AML-193 (cell line): ENCODE measurements around the gene PRKAG2.

ENCODE experiments used
- DNase-seq, 2 experiments: peaks; one replicate each; lab custom pipeline; 2025; lab: John Stamatoyannopoulos, UW

Gene PRKAG2

GRCh38 chr7:151678227-151678604, 198.7 kb downstream of the PRKAG2 start:
- no peak for DNase-seq

GRCh38 chr7:151677581-151678226, 199.2 kb downstream of the PRKAG2 start:
- no peak for DNase-seq

DNA sequence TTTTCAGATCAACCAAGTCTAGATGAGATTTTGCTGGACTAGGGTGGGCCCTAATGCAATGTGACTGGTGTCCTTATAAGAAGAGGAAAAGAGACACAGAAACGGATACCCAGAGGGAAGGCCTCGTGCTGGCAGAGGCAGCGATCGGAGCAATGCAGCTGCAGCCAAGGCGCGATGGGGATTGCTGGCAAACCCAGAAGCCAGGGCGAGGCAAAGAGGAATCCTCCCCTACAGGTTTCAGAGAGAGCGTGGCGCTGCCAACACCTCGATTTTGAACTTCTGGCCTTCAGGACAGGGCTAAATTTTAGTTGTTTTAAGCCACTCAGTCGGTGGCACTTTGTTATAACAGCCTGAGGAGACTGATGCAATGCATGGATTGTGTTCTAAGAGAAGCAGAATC, 200.2 kb downstream of the PRKAG2 start:
- no peak for DNase-seq

DNA sequence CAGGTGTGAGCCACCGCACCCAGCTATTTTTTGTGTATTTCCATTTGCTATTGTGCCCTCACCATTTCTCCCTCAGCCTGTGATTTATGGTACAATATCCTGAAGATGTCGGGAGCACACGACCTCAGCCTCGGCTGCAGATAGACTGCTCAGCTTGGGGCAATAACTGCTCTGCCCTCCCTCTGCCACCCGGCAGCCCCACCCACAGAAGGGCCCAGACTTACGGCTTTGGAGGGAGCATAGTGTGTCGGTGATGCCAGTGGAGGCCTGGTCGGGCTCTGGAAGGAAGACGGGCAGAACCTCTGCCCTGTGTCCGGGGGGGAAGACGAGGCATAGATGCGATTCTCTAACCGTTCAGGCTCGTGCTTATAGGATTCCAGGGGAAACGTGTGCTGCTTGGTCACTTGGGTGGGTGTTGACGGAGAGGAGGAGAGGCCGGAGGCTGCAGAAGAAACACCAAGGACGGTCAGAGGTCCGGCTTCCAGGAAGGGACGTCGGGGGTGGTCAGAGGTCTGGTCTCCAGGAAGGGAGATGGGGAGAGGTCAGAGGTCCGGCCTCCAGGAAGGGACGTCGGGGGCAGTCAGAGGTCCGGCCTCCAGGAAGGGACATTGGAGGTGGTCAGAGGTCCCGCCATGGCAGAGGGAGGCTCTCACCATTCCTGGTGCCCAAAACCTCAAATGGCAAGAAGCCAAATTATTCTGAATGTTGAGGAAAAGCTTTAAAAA, 201.6 kb downstream of the PRKAG2 start:
- DNase-seq, result no peak

- no peak for DNase-seq
These were observed 202.6 kb downstream of the PRKAG2 start for GRCh38 chr7:151674161-151674920.

- DNase-seq, result no peak
These were observed 203.7 kb downstream of the PRKAG2 start for GRCh38 chr7:151673216-151673615.

DNA sequence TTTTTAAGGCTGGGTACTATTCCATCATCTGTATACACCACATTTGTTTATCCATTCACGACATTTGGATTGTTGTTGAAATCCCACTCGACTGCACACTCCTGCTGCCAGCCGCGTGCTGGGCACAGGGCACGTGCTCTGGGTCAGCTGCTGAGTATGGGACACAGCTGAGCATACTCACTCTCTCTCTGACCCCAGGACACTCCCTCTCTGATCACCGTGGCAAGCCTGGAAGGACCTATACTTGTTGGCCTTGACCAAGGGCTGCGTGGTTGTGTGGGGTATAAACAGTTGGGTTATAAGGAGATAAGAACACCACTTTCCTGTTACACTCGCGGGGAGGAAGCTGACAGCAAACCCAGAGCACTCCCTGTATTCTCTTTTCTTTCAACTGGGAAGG, 204.2 kb downstream of the PRKAG2 start:
- no peak for DNase-seq

- no peak for DNase-seq
These were observed 205.4 kb downstream of the PRKAG2 start for GRCh38 chr7:151671514-151671913.

DNA sequence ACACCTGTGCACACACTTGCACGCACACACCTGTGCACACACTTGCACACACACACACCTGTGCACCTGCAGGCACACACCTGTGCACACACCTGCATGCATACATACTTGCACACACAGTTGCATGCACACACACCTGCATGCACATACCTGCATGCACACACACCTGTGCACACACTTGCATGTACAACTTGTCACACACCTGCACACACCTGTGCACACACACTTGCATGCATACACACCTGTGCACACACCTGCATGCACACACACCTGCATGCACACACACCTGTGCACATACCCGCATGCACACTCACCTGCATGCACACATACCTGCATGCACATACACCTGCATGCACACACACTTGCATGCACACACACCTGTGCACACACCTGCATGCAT, 207.2 kb downstream of the PRKAG2 start:
- no peak for DNase-seq

DNA sequence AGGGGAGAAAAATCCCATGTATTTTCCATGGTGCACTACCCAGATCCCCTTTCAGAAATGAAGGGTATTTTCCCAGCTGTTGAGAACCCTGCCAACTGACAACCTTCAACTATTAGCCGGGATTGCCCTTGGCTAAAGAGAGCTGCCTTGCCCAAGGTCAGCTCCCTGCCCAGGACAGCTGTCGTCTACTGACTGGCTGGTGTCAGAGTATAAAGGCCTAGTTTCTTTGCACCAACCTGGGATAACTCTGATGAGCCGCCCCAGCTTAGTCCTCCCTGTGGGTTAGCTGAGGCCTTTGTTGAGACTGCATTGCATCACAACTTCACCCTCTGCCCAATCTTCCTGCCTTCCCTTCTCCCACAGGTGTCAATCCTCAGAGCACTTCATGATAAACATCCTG, 210.0 kb downstream of the PRKAG2 start:
- DNase-seq, result no peak

DNA sequence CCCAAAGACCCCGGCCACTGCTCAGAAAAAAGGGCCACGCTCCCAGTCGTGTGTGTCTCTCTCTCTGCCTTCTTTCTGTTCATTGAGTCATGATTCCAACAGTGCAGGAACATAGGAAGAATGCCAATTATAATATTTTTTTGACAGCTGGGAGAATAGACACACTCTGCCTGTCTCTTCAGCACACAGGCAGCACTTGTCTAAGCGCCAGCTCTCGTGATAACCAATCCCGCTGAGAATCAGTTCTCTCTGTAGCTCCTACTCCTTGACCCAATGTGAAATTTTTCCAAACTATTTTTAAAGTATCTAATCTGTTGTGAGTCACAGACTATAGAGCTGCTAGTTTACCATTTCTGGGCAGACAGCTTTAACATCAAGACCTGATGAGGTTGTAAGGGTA, 211.5 kb downstream of the PRKAG2 start:
- no peak for DNase-seq

- DNase-seq, result no peak
These were observed 212.6 kb downstream of the PRKAG2 start for GRCh38 chr7:151664268-151664667.

- no peak for DNase-seq
These were observed 213.4 kb downstream of the PRKAG2 start for GRCh38 chr7:151663382-151664100.

DNA sequence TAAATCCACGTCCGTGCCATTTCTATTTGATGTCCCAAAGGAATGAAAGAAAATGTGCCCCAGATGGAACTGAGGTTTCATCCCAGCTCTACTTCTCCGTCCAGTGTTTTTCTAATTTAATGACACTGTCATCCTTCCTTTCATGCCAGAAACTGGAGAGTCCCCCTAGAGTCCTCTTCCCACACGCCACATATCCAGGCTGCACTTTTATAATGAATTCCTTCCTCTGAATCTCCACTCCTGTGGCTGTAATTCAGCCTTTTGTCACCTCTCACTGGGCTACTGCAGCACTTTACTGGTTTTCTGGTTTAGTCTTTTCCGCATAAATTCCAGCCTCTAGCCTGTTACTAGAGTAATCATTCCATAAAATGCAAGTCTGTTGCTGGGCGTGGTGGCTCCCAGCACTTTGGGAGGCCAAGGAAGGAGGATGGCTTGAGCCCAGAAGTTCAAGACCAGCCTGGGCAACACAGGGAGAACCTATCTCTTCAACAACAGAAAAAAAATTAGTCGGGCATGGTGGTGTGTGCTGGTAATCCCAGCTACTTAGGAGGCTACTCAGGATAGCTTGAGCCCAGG, 214.6 kb downstream of the PRKAG2 start:
- DNase-seq, result no peak

GRCh38 chr7:151661587-151661986, 215.3 kb downstream of the PRKAG2 start:
- DNase-seq, result no peak

- no peak for DNase-seq
These were observed 216.8 kb downstream of the PRKAG2 start for GRCh38 chr7:151660141-151660540.

GRCh38 chr7:151659219-151659618, 217.7 kb downstream of the PRKAG2 start:
- DNase-seq, result no peak

DNA sequence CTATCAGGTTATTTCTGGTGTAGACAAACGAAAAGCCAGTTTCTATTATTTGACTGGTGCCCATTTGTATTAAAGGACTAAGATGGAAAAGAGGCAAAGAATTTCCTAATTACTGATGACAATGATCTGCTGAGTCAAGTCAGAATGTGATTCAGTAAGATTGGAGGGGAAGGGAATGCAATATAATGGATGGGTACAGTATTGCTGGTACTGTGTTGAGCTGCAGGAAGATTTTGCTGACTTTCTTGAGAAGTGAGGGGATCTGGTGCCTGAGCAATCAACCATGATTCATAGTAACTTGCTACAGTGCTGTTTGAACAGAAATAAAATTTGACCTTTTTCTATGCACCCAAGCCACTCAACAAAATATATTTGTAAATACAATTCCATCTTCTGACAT, 218.1 kb downstream of the PRKAG2 start:
- no peak for DNase-seq

DNA sequence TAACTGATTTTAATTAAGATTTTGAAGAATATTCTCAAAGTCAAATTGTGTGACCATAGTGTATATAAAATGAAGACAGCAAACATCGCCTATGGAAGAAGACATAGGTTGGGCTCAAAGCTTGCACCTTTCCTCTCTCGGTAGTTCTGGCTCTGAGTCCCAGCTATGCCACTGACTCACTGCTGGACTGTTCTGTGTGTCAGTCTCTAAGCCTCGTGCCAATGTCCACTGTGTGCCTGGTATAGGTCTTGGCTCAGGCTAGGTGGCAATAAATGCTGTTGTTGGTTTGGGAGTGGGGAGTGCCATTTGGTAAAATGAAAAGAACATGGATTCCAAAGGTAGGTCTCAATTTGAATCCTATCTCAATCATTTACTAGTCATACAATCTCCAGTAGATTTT, 219.7 kb downstream of the PRKAG2 start:
- DNase-seq, result no peak

GRCh38 chr7:151655555-151655954, 221.4 kb downstream of the PRKAG2 start:
- no peak for DNase-seq

- no peak for DNase-seq
These were observed 224.8 kb downstream of the PRKAG2 start for GRCh38 chr7:151652111-151652510.

DNA sequence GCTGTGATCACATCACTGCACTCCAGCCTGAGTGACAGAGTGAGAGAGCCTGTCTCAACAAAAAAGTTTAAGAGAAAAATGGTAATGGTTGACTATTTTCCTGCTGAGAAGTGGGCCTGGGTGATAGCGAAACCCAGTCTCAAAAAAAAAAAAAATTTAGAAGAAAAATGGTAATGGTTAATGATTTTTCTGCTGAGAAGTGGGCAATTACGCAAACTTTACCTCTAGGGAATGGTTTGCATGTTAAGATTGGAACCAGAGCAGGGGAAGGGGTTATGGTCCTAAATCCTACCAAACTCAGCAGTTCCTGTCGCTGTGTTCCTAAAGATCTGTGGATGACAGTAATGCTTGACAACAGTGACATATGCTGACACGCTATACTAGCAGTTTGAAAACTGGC, 226.8 kb downstream of the PRKAG2 start:
- DNase-seq, result no peak
